Measurements from ENCODE around the gene PTPRU.

DNA sequence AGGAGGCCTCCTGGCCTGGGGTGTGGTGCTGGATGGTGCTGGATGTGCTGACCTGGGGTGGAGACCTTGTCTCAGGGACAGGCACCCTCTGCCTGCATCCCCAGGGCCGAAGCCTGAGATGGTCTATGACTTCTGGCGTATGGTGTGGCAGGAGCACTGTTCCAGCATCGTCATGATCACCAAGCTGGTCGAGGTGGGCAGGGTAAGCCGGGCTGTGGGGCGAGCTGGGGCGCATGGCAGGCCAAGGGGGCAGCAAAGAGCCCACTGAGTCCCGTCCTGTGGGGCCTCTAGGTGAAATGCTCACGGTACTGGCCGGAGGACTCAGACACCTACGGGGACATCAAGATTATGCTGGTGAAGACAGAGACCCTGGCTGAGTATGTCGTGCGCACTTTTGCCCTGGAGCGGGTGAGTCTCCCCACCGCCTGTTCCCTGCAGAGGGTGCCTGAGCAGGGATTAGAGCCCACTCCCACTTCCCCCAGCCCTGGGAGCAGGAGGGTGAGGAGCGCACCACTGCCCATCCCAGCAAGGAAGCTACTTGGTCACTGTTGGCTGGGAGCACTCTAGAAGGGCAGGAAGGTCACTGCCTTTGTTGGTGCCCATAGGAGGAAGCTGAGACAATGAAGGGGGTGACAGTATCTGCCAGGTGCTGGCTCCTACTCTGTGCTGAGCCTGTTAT, 75.2 kb downstream of the PTPRU start:
- TF ChIP-seq ELK1 (IDR thresholded peaks at IDR 0.05; ENCODE audit: low read depth, low read length) (no peak), JUNB (IDR thresholded peaks at IDR 0.05) (no peak), EP300 (IDR thresholded peaks at IDR 0.05) (no peak), CTCF (IDR thresholded peaks at IDR 0.05) (no peak), PHF8 (IDR thresholded peaks at IDR 0.05; ENCODE audit: borderline replicate concordance, low read depth) (no peak)
- TF ChIP-seq, protein P1, sequence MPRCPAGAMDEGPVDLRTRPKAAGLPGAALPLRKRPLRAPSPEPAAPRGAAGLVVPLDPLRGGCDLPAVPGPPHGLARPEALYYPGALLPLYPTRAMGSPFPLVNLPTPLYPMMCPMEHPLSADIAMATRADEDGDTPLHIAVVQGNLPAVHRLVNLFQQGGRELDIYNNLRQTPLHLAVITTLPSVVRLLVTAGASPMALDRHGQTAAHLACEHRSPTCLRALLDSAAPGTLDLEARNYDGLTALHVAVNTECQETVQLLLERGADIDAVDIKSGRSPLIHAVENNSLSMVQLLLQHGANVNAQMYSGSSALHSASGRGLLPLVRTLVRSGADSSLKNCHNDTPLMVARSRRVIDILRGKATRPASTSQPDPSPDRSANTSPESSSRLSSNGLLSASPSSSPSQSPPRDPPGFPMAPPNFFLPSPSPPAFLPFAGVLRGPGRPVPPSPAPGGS (IDR thresholded peaks at IDR 0.05), result no peak
